Activated CD8-positive, alpha-beta memory T cell treated with anti-CD3 and anti-CD28 coated beads for 36 hours (primary cell): ENCODE measurements around the gene ADAM12. TPM values are rescaled to one million over a fixed set of nuclear protein-coding genes. Genes with fewer than 3 reads are reported as not detected.
"Not testable (repeated sequence)": the region's sequence is repeated elsewhere in the genome, so short reads cannot be mapped to it uniquely, and the experiment has no call there.

Experiments used
- CTCF ChIA-PET: fragments of 350-600 bp; sonication (Branson Sonifier 250); formaldehyde crosslinking; loops from one replicate; lab custom pipeline; 2021; ENCODE audit warnings: antibody characterized with exemption; lab: Charles Lee
- POLR2A ChIA-PET: fragments of 350-600 bp; sonication (Branson Sonifier 250); formaldehyde crosslinking; loops from one replicate; lab custom pipeline; 2021; ENCODE audit warnings: antibody characterized with exemption; lab: Charles Lee
- total RNA-seq, 2 experiments: library from RNA; stranded (reverse); gene quantifications; one replicate each; pipeline ENCODE4 v1.2.3, GENCODE V29; 2021

The ADAM12 gene
- total RNA-seq, 2 experiments from 2014 or later: 0.15 to 0.32 TPM

DNA sequence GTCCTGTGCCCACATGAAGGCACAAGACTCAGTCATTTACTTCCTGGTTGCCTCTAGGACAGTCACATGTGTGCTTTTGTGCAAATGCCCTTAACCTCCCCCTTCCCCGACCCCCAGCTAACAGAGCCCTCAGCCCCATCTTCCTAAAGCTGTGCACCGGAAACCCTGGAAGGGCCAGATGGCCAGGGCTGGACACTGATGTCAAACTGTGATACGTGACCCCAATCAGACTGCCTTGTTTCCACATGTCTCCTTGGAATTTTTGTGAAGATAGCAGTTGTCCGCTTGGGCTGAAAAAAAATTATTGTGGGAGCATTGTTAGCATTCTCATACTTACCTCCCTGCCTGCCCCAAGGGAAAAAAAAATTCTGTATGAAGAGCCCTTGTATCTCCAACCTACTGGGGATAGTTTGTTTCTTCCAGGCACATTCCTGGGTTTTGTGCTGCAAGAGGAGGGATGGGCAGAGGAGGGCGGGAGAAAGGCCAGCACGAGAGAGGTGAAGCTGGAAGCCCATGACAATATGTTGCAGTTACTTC, 17.0 kb upstream of the ADAM12 start:
- ChIA-PET CTCF (interaction anchor here (0.7 kb wide), 1 partner anchor 72 kb away, joined by 3 read pairs; no protein-coding TSS in a partner anchor), POLR2A (no interaction called here)

DNA sequence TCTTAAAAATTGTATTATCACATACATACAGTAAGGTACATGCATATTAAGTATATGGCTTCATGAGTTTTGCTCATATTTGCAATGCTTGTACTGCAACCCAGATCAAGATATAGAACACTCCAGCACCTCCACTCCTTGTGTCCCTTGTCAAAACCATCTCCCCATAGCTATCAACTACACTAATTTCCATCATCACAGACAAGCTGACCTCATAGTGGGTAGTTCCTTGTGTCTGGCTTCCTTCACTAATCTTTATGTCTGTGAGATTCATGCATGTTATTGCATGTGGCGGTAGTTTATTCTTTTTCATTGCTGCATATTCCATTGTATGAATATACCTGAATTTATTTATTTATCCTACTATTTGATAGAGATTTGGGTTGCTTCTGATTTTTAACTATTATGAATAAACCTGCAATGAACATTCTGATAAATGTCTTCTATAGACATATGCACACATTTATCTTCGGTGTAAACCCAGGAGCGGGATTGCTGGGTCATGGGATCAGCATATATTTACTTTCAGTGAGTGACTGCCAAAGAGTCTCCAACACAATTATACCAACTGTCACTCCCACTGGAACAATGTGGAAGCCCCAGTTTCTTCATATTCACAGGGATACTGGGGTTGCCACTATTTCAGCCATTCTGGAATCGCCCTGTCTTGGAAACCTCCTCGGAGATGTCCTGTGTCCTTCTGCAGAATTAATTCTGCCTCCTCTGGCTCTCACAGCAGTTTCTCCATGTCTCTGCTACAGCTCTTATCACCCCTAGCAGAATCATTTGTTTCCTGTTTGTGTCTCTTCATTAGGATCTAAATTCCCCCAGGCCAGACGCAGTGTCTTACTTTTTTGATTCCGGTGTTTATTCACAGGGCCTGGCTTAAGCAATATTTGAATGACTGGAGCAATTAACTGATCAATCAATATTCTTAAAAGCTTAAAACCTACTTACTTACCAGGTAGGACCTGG, 14.7 kb upstream of the ADAM12 start:
- ChIA-PET CTCF (no interaction called here), POLR2A (no interaction called here)

DNA sequence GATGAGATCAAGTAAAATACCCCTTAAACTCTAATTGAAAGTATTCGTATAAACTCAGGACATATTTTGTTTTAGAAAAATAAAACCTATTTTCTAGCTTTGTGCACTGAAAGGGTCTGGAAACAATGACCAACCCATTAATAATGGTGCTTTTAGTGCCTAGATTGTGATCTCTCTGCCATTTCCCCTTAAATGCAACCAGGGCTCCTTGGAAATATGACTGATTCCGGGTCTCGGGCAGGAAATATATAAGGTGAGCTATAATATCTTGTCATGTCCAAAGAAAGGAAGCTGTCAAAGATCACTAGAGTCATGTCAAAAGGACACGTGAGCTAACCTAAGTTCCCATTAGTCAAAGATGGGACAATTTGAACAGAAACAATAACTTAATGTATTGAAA, 12.4 kb upstream of the ADAM12 start:
- ChIA-PET POLR2A (no interaction called here), CTCF (no interaction called here)

GRCh38 chr10:126398924-126399323, 10.6 kb upstream of the ADAM12 start:
- CTCF ChIA-PET: no interaction called here
- POLR2A ChIA-PET: no interaction called here

GRCh38 chr10:126398383-126398743, 10.1 kb upstream of the ADAM12 start:
- POLR2A ChIA-PET: no interaction called here

GRCh38 chr10:126397640-126398382, 9.5 kb upstream of the ADAM12 start:
- POLR2A ChIA-PET: no interaction called here
- CTCF ChIA-PET: no interaction called here

More at GRCh38 chr10:126398383-126398743, 10.1 kb upstream of the ADAM12 start:
- CTCF ChIA-PET: no interaction called here

DNA sequence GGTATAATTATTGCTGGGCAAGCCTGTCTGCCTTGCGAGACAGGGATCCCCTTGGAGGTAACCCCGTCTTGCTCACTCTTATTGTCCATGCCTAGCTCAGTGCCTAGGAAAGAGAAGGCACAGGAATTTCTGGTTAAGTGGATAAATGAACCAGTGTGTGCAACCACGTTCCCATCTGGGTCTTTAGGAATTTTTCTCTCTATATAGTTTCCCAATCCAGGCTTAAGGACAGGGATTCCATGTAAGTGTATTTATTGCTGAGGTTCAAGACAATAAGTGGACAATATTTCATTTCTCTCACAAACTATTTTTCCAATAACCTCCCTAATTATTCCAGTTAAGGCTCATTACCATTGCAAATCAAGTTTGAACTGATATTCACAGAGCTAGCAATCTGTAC, 8.9 kb upstream of the ADAM12 start:
- ChIA-PET POLR2A (no interaction called here), CTCF (no interaction called here)

DNA sequence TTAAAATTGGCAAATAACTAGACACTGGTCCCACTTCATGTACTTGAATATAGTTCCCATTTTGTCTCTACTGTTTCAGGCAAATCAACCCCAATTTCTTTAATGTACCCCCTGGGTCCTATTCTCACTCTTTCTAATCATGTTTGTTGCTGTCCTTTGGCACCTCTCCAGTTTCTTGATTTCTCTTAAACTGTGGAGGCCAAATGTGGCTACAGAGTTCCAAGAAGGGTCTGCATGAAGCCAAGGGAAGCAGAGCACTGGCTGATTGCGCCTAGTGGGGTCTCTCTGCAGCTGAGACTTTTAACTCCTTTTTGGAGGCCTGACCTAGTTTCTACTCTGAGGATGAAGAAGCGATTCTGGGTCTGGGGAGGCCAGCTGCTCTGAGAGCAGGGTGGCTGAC, 6.7 kb upstream of the ADAM12 start:
- CTCF ChIA-PET: no interaction called here
- POLR2A ChIA-PET: no interaction called here

DNA sequence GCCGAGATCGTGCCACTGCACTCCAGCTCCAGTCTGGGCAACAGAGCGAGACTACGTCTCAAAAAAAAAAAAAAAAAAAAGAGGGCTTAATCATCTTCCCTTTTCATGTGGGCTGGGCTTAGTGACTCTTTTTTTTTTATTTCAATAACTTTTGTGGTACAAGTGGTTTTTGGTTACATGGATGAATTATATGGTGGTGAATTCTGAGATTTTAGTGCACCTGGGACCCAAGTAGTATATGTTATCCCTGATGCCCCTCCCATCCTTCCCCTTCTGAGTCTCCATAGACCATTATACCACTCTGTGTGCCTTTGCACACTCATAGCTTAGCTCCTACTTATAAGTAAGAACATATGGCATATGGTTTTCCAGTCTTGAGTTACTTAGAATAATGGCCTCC, 4.8 kb upstream of the ADAM12 start:
- ChIA-PET POLR2A (no interaction called here), CTCF (interaction anchor here (0.7 kb wide), 1 partner anchor 732 kb away, joined by 4 read pairs; no protein-coding TSS in a partner anchor)

- ChIA-PET CTCF (interaction anchor here (0.7 kb wide), 1 partner anchor 733 kb away, joined by 4 read pairs; no protein-coding TSS in a partner anchor), POLR2A (no interaction called here)
These were observed 4.2 kb upstream of the ADAM12 start for GRCh38 chr10:126392469-126392868.

DNA sequence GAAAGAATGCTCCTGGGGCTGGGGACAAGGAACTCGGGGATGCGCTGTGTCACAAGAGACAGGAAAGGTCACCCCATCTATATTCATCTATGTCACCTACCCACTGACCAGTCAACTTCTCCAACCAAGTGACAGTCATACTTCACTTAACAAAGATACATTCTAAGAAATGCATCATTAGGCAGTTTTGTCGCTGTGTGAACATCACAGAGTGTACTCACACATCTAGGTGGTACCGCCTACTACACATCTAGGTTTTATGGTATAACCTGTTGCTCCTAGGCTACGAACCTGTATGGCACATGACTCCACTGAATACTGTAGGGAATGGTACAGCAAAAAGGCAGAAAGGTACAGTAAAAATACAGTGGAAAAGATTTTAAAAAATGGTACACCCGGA, 3.8 kb upstream of the ADAM12 start:
- ChIA-PET POLR2A (no interaction called here), CTCF (no interaction called here)

GRCh38 chr10:126391192-126391885, 3.1 kb upstream of the ADAM12 start:
- CTCF ChIA-PET: no interaction called here
- POLR2A ChIA-PET: no interaction called here

DNA sequence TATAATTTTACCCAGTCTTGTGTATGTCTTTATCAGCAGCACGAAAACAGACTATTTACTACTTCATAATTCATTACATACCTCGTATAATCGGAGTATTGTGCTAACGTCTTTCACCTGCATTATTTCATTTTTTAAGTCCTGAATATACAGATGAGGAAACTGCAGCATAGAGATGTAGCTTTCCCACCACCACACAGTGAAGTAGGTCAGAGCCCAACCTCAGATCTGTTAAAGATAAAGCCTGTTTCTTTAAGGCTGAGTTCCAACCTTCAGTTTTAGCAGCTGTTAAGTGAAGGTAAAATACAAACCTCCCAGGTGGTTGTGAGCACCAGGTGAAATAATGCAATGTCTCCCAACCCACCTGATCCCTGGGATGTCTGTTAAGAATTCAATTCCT, 2.0 kb upstream of the ADAM12 start:
- ChIA-PET POLR2A (no interaction called here), CTCF (no interaction called here)

DNA sequence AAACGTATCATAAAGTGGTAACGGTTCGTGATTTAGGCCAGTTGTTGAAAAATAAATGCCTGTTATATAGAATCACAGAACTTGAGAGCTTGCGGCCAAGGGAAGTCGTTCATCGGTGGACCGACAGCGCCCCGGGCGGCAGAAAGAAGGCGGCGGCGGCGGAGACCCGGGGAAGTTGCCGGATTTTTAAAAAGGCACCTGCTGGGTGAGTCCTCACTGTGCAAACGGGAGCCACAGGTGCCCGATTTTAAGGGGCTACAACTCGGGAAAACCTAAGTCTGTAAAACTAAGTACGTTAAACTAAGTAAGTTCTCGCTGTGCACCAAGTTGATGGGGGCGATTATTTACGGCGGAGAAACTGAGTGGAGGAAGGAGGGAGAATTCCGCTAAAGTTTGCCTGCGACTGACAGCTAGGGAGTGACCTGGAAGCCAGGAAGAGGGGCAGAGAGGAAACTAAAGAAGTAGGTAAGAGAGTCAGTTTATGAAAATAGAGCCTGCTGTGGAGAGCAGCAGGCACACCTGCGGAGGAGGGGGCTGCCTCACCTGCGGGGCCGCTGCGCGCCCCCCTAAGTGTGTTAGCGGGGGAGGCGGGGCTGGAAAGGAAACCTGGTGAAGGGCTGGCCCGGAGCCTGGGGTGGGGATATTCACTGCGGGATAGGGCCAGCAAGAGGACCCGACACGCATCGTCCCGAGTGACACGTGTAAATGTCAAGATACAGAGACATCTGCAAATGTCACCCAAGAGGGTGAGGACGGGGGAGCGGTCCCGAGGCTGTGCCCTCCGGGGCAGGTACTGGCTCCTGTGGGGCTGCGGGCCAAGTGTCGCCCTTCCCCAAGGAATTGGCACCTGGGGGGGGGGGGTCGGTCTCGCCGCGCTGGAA, 996 bp downstream of the ADAM12 start:
- ChIA-PET POLR2A (no interaction called here), CTCF (no interaction called here)

DNA sequence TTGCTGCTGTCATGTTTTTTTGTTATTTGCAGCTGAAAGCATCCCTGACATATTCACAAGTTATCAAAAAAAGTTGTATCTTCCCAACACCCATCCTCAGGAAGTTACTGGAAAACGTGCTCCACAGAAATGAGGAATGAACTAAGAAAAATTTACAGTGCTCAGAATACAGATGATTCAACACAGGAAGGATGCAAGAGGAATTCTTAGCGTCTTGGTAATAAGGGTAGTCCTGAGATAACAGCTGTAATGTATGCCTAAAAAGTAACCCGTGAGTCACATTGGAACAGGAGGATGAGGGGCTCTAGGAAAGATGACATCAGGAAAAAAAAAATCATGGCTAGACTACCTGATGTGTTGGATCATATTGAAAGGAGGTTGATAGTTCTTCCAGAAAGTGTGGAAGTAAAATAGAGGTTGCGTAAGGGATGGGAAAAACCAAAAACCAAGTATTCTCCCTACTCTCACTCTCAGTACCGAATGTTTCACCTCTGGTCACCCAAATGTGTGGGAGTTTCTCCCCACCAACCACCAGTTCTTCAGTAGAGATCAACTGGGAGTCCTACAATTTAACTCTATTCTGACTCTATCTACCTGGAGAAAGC, 3.9 kb downstream of the ADAM12 start:
- CTCF ChIA-PET: no interaction called here
- POLR2A ChIA-PET: no interaction called here

GRCh38 chr10:126380352-126381076, 7.8 kb downstream of the ADAM12 start:
- ChIA-PET POLR2A (no interaction called here), CTCF (no interaction called here)

GRCh38 chr10:126379166-126379565, 9.1 kb downstream of the ADAM12 start:
- POLR2A ChIA-PET: not testable (repeated sequence)
- CTCF ChIA-PET: interaction anchor here (0.6 kb wide), 1 partner anchor 378 kb away, joined by 4 read pairs; no protein-coding TSS in a partner anchor

GRCh38 chr10:126376956-126377355, 11.3 kb downstream of the ADAM12 start:
- ChIA-PET CTCF (no interaction called here), POLR2A (no interaction called here)
